GM18517 (cell line): ENCODE measurements around the gene MMP23B.
"Not testable (repeated sequence)": the region's sequence is repeated elsewhere in the genome, so short reads cannot be mapped to it uniquely, and the experiment has no call there.

Source experiments
- ATAC-seq: cut with Tn5 transposase; IDR thresholded peaks from one replicate; pipeline ENCODE4 v1.9.1; 2021; ENCODE audit warnings: mild to moderate bottlenecking, moderate library complexity; ENCODE audit not compliant: unreplicated experiment

Gene MMP23B

DNA sequence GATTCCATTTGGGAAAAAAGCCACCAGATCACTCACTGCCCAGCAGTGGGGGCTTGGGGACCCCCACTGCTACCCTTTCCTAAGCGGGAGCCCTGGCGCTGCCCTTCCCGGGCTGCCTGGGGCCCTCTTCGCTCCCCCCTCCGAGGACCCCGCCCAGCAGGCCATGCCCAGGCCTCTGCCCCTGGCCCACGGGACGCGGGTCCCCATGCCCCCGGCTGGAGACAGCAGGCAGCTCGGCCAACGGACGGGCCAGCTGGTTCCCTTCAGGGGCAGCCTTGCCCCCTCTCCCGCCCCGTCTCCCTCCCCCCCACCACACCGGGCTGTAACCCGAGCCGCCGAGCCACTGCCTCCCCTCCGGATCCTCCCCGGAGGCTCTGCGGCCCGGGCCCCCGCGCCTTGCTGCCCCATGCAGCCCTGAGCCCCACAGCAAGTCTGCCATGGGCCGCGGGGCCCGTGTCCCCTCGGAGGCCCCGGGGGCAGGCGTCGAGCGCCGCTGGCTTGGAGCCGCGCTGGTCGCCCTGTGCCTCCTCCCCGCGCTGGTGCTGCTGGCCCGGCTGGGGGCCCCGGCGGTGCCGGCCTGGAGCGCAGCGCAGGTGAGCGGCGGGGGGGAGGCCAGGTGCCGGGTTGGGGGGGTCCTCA is at the start of gene MMP23B:
TSS of gene MMP23B (plus strand) at position 392 of the 639 bp plus-strand sequence. CDS start at position 438, 46 bp downstream.
- ATAC-seq, result no peak

GRCh38 chr1:1582585-1583346 is 49.2 kb upstream of the MMP23B start:
- no peak for ATAC-seq

DNA sequence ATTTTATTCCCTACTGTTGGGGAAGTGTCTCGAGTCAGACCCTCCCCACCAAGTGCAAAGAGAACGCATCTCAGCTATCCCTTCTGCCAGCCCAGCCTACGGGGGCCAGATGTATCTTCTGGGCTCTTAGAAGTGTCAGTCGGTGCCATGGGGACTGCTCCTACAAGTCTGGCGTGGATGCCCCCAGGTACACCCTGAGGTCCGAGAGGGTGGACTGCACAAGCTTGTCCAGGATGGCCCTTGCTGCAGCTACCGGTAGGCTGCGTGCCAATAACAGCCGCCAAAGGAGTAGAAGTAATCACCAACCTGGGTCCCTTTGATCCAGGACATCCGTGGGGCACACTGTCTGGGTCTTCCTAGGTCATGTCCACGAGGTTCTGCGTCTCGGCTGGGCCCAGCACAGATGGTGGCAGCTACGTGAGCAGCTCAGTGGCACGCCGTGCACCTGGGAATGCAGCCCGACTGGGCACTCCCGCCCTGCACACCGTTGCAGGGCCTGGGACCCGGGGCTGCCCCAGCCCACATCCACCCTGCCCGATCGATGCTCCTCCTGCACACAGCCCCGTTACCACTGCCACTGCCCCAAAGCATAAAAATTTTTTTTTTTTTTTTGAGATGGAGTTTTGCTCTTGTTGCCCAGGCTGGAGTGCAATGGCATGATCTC is 48.5 kb upstream of the MMP23B start:
- no peak for ATAC-seq

- no peak for ATAC-seq
Measured at GRCh38 chr1:1591452-1591851, 40.5 kb upstream of the MMP23B start.

DNA sequence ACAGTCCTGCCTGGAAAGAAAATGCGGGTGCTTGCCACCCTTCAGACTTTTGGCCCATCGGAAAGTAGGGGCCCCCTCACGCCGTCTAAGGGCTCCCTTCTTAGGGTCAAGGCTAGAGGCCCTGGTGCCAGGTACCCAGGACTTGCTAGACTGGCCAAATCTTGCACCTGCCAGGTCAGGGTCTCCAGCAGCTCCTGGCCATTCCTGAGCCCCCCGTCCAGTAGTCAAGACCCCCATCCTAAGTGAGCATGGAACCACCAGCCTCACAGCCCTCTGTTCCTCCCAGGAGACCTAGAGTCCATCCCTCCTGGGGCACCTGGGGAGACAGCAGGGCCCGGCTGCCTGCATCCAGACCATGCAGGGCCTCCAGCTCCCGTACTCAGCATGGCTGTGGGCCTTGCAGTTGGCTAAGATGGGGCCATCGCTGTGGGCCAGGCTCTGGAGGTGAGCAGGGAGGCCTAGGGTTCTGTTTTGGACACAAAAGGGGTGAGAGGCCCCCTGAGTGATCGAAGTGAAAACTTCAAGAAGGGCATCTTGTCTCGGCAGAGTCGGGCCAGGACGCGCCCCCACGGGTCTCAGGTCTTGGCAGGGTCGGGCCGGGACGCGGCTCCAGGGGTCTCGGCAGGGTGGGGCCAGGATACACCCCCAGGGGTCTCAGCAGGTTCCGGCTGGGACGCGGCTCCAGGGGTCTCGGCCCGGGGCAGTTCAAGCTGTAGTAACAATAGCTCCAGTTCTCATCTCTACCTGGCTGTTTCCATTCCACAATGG is 38.0 kb upstream of the MMP23B start:
- no peak for ATAC-seq

GRCh38 chr1:1594602-1595260 is 37.2 kb upstream of the MMP23B start:
- no peak for ATAC-seq

- ATAC-seq, result not testable (repeated sequence)
Measured at GRCh38 chr1:1595341-1595740, 36.6 kb upstream of the MMP23B start.

GRCh38 chr1:1596493-1597274 is 35.3 kb upstream of the MMP23B start:
- ATAC-seq, result no peak

DNA sequence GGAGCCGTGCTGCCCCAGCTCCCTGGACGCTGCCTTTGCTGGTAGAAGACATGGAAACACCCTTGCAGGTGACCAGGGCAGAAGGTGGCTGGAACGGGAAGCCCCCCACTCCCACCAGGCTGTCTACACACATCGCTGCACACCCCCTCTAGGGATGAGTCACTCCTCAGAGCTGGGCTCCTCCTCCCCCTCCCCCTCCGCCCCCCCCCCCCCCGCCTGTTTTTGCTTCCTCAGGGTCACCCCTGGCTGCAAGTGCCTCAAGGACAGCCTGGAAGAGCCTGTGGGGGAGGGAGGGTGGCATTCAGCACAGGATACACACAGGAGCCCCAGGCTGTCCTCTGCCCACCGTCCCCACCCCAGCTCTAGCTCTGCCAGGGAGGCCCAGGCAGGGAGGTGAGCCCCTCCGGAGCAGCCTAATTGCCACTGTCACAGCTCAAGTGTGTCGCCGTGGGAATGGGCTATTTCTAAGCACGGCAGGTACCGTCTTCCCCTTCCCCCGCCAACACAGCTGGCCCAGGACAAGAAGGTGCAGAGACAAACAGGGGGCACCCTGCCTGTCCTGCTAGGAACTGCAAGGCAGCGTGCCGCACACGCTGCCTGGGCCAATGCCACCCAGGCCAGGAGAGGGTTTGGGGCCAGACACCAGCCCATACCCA is 34.6 kb upstream of the MMP23B start:
- no peak for ATAC-seq

DNA sequence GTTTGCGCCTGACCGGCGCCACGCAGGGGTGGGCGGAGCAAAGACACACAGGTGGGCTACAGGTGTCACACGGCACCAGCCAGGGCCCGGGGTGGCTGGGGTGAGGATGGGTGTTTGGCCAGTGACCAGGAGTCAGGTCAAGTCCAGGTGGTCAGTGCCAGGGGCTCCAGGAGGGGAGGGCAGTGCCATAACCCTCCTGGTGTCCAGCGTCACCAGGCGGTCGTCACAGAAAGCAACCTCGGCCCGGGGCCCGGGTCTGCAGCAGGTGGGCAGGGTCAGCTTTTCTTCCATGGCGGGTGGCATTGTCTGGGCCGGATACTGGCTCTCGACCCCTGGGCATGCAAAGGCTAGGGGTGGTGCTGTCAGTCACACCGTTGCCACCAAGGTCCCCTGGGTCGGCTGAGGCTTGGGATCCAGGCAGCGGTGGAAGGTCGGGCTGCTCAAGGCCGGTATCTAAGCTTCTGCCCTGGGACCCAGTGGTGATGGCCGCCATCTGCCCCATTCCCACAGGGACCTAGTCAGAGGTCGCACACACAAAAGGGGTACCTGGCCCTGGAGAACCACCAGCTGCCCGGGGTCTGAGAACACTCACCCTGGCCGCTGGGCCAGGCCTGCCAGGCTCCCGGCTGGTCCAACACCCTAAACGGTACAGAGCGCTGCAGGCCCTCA is 33.8 kb upstream of the MMP23B start:
- no peak for ATAC-seq

DNA sequence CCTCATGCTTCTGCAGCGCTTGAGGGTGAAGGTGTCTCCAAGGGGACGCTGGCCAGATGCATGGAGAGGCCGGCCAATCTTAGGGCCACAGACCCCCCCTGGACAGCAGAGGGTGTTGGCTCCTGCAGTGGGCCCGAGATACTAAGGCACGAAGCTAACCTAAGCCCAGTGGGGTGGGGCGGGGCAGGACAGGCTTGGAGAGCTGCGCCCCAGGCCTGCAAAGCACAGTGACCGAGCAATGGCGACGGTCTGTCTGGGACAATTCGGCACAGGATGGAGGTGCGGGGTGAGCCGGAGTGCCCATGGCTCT is 33.3 kb upstream of the MMP23B start:
- ATAC-seq, result no peak

DNA sequence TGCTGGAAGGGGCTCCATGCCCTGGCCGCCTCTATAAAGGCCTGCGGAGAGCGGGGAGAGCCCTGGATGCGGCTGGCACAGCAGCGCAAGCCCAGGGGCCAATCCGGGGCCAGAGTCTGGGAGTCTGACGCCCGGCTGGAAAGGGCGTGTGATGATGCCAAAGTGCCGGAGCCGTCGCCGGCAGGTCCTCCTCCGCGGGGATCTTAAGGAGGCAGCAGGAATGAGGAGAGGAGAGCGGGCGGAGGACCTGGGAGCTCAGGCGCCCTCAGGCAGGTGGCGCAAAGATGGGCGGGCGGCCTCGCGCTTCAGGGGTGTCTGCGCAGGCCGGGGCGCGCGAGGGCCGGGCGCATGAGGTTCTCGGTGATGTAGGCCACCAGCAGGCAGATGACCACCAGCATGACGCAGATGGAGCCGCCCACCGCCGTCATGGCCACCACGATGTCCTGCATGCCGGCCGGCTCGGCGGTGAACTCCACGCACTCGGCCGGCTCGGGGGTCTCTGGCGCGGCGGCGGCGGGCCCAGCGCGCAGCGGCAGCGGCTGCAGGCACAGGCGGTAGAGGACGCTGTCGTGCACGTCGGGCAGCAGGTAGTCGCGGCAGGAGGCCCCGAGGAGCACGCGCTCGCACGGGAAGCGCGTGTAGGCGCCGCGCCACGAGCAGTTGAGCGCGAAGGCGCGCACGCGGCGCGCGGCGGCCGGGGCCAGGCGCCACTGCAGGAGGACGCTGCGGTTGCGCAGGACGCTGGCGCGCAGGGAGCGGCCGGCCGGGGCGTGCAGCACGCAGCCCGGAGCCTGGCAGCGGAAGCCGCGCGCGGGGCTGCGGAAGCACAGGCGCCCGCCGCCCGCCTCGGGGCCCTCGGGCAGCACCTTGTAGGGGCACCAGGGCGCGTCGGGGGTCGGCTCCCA is 32.7 kb upstream of the MMP23B start:
- ATAC-seq, result no peak

GRCh38 chr1:1599935-1600860 is 31.8 kb upstream of the MMP23B start, which contains the start of gene FNDC10:
FNDC10 (minus strand) TSS chr1:1600135; CDS start chr1:1600015, 120 bp downstream.
- ATAC-seq, result no peak

GRCh38 chr1:1600861-1601563 is 31.0 kb upstream of the MMP23B start:
- no peak for ATAC-seq

- ATAC-seq, result no peak
Measured at GRCh38 chr1:1601564-1602303, 30.2 kb upstream of the MMP23B start.
